22Rv1 (cell line): Measurements from ENCODE around the gene TIMP2.

Source experiments
- ZFX ChIP-seq: fragments of 450-650 bp; IDR thresholded peaks from 2 replicates; pipeline ENCODE4 v1.6.1; 2017; ENCODE audit warnings: antibody characterized with exemption, borderline replicate concordance
- TF ChIP-seq, protein P1 (sequence below): fragments of 450-650 bp; IDR thresholded peaks from 2 replicates; pipeline ENCODE4 v1.5.1; 2017; ENCODE audit warnings: mild to moderate bottlenecking

DNA sequence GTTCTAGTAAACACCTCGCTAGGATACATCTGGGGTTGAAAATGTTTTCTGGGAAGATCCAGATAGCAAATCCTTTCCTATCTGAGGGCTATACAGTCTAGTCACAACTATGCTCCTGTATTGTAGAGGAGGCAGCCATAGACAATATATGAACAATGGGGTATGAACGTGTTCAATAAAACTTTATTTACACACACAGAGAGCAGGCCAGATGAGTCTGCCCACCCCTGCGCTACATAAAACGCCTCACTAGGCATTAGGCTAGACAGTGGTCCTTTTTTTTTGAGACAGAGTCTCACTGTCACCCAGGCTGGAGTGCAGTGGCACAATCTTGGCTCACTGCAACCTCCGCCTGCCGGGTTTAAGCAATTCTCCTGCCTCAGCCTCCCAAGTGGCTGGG, 95.7 kb downstream of the TIMP2 start:
- TF ChIP-seq, protein P1, sequence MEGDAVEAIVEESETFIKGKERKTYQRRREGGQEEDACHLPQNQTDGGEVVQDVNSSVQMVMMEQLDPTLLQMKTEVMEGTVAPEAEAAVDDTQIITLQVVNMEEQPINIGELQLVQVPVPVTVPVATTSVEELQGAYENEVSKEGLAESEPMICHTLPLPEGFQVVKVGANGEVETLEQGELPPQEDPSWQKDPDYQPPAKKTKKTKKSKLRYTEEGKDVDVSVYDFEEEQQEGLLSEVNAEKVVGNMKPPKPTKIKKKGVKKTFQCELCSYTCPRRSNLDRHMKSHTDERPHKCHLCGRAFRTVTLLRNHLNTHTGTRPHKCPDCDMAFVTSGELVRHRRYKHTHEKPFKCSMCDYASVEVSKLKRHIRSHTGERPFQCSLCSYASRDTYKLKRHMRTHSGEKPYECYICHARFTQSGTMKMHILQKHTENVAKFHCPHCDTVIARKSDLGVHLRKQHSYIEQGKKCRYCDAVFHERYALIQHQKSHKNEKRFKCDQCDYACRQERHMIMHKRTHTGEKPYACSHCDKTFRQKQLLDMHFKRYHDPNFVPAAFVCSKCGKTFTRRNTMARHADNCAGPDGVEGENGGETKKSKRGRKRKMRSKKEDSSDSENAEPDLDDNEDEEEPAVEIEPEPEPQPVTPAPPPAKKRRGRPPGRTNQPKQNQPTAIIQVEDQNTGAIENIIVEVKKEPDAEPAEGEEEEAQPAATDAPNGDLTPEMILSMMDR, result no peak
- no peak for TF ChIP-seq ZFX
